ENCODE data around the gene CFAP141.
A peak's percentile ranks its signal among the peaks of the same experiment; 100 is the strongest.
"Not testable (repeated sequence)": the region's sequence is repeated elsewhere in the genome, so short reads cannot be mapped to it uniquely, and the experiment has no call there.

The CFAP141 gene

GRCh38 chr1:154205778-154206177, 355 bp downstream of the CFAP141 start:
- H3K9me3 ChIP-seq (ENCODE audit: control insufficient read depth, insufficient read depth, low read depth, low read length); H3K4me3 ChIP-seq (ENCODE audit: low read depth, low read length); CTCF ChIA-PET; H3K27ac ChIP-seq (ENCODE audit: extremely low read depth, low read depth, low read length); H3K4me1 ChIP-seq (ENCODE audit: control insufficient read depth, insufficient read depth, low read length); POLR2A ChIA-PET: not testable (repeated sequence)
- peaks cover 38 to 50% of the 10 kb centered on the region in 2 experiments for H3K36me3 ChIP-seq (ENCODE audit: control insufficient read depth in 2 of 2, insufficient read depth in 1 of 2, low read length in 2 of 2)
- TF ChIP-seq ZNF184 (tag by site-specific recombination; IDR thresholded peaks at IDR 0.05) (peak; percentile 33; the same call in 1 of the 2 replicates), ZFHX2 (tag by site-specific recombination; conservative IDR thresholded peaks at IDR 0.05) (0 out of 2 replicates have a peak, but pooled peaks have one; percentile 7), EGR2 (tag by site-specific recombination; IDR thresholded peaks at IDR 0.05; ENCODE audit: low read depth) (0 out of 2 replicates have a peak, but pooled peaks have one; percentile 34)

- ChIA-PET CTCF (interaction anchor here (0.6 to 3.3 kb wide), 23 partner anchors 8 to 277 kb away, joined by 3 to 20 read pairs (median 4); partner anchors contain the start of genes HAX1 and UBAP2L), POLR2A (interaction anchor here (0.7 to 1.2 kb wide), 3 partner anchors 24 to 136 kb away, joined by 3 to 5 read pairs (median 3); no protein-coding TSS in a partner anchor)
- no peak overlapping the region for H3K27ac ChIP-seq (ENCODE audit: extremely low read depth, low read depth, low read length)
- TF ChIP-seq ZNF513 (tag by site-specific recombination; IDR thresholded peaks at IDR 0.05) (no peak), ZNF362 (tag by site-specific recombination; IDR thresholded peaks at IDR 0.05) (peak; percentile 76; the same call in 1 of the 2 replicates)
- no peaks in the 10 kb centered on the region for H3K36me3 ChIP-seq (ENCODE audit: control insufficient read depth in 2 of 2, insufficient read depth in 1 of 2, low read length in 2 of 2)
- no peak overlapping the region for H3K4me3 ChIP-seq (ENCODE audit: low read depth, low read length)
- no peaks in the 10 kb centered on the region for H3K9me3 ChIP-seq (ENCODE audit: control insufficient read depth, insufficient read depth, low read depth, low read length)
- H3K4me1 ChIP-seq (ENCODE audit: control insufficient read depth, insufficient read depth, low read length) = peaks cover 6% of the 10 kb centered on the region
Observed at GRCh38 chr1:154199563-154199879, 6.6 kb downstream of the CFAP141 start.

GRCh38 chr1:154198756-154199562, 7.2 kb downstream of the CFAP141 start:
- peaks cover 6% of the 10 kb centered on the region for H3K4me1 ChIP-seq (ENCODE audit: control insufficient read depth, insufficient read depth, low read length)
- H3K9me3 ChIP-seq (ENCODE audit: control insufficient read depth, insufficient read depth, low read depth, low read length) = no peaks in the 10 kb centered on the region
- H3K36me3 ChIP-seq (ENCODE audit: control insufficient read depth in 2 of 2, insufficient read depth in 1 of 2, low read length in 2 of 2) = no peaks in the 10 kb centered on the region
- ChIA-PET CTCF (interaction anchor here (0.6 to 3.3 kb wide), 27 partner anchors 8 to 291 kb away, joined by 3 to 20 read pairs (median 4); partner anchors contain the start of genes HAX1 and UBAP2L), POLR2A (interaction anchor here (0.6 to 1.2 kb wide), 4 partner anchors 25 to 684 kb away, joined by 3 to 5 read pairs (median 4); no protein-coding TSS in a partner anchor)
- no peak overlapping the region for H3K27ac ChIP-seq (ENCODE audit: extremely low read depth, low read depth, low read length)
- no peak overlapping the region for H3K4me3 ChIP-seq (ENCODE audit: low read depth, low read length)
- no peak for TF ChIP-seq ZNF2 (tag by site-specific recombination; IDR thresholded peaks at IDR 0.05)
- no peak for TF ChIP-seq SCRT2 (tag by site-specific recombination; IDR thresholded peaks at IDR 0.05)
- no peak for TF ChIP-seq ZBTB21 (tag by site-specific recombination; IDR thresholded peaks at IDR 0.05)
- no peak for TF ChIP-seq ZNF561 (tag by site-specific recombination; IDR thresholded peaks at IDR 0.05; ENCODE audit: borderline replicate concordance)
- TF ChIP-seq ZNF37A (tag by site-specific recombination; IDR thresholded peaks at IDR 0.05) = no peak
- no peak for TF ChIP-seq ZNF610 (tag by site-specific recombination; IDR thresholded peaks at IDR 0.05; ENCODE audit: borderline replicate concordance)
- TF ChIP-seq ZNF558 (tag by site-specific recombination; IDR thresholded peaks at IDR 0.05) = no peak
- TF ChIP-seq ZNF10 (tag by site-specific recombination; IDR thresholded peaks at IDR 0.05) = no peak
- TF ChIP-seq ZNF548 (tag by site-specific recombination; IDR thresholded peaks at IDR 0.05) = no peak
- TF ChIP-seq, protein P1, sequence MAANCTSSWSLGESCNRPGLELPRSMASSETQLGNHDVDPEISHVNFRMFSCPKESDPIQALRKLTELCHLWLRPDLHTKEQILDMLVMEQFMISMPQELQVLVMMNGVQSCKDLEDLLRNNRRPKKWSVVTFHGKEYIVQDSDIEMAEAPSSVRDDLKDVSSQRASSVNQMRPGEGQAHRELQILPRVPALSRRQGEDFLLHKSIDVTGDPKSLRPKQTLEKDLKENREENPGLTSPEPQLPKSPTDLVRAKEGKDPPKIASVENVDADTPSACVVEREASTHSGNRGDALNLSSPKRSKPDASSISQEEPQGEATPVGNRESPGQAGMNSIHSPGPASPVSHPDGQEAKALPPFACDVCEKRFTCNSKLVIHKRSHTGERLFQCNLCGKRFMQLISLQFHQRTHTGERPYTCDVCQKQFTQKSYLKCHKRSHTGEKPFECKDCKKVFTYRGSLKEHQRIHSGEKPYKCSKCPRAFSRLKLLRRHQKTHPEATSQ (tag by site-specific recombination; IDR thresholded peaks at IDR 0.05) = no peak
- no peak for TF ChIP-seq ZNF274 (IDR thresholded peaks at IDR 0.05; ENCODE audit: low read length)
- no peak for TF ChIP-seq ZNF274 (tag by site-specific recombination; IDR thresholded peaks at IDR 0.05; ENCODE audit: borderline replicate concordance)
- no peak for TF ChIP-seq ZNF701 (tag by site-specific recombination; IDR thresholded peaks at IDR 0.05)
- no peak for TF ChIP-seq KLF1 (tag by site-specific recombination; IDR thresholded peaks at IDR 0.05)
- TF ChIP-seq, protein P2, sequence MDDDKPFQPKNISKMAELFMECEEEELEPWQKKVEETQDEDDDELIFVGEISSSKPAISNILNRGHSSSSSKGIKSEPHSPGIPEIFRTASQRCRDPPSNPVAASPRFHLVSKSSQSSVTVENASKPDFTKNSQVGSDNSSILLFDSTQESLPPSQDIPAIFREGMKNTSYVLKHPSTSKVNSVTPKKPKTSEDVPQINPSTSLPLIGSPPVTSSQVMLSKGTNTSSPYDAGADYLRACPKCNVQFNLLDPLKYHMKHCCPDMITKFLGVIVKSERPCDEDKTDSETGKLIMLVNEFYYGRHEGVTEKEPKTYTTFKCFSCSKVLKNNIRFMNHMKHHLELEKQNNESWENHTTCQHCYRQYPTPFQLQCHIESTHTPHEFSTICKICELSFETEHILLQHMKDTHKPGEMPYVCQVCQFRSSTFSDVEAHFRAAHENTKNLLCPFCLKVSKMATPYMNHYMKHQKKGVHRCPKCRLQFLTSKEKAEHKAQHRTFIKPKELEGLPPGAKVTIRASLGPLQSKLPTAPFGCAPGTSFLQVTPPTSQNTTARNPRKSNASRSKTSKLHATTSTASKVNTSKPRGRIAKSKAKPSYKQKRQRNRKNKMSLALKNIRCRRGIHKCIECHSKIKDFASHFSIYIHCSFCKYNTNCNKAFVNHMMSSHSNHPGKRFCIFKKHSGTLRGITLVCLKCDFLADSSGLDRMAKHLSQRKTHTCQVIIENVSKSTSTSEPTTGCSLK (tag by site-specific recombination; IDR thresholded peaks at IDR 0.05) = no peak
- no peak for TF ChIP-seq ZNF658 (tag by site-specific recombination; IDR thresholded peaks at IDR 0.05)
- no peak for TF ChIP-seq ZNF19 (tag by site-specific recombination; IDR thresholded peaks at IDR 0.05; ENCODE audit: low read depth)
- no peak for TF ChIP-seq ZNF292 (tag by site-specific recombination; IDR thresholded peaks at IDR 0.05; ENCODE audit: borderline replicate concordance, low read depth)
- no peak for TF ChIP-seq ZNF677 (tag by site-specific recombination; IDR thresholded peaks at IDR 0.05)
